ENCODE measurements around the gene ACTN1. TPM values are rescaled to one million over a fixed set of nuclear protein-coding genes. Genes with fewer than 3 reads are reported as not detected.
A peak's percentile ranks its signal among the peaks of the same experiment; 100 is the strongest.

ACTN1 gene
- polyA plus RNA-seq, 1 of the 3 experiments (the other 2 are of a cell fraction): 319 TPM

GRCh38 chr14:68927089-68927488 lies 52.0 kb downstream of the ACTN1 start (continued):
- TF ChIP-seq ZBTB33 (IDR thresholded peaks at IDR 0.05; ENCODE audit: borderline replicate concordance, low read depth) (no peak), CHD2 (IDR thresholded peaks at IDR 0.05; ENCODE audit: low read length, partially characterized antibody) (no peak), FOXM1 (IDR thresholded peaks at IDR 0.05; ENCODE audit: low read depth) (no peak), RCOR1 (IDR thresholded peaks at IDR 0.05; ENCODE audit: low read length) (no peak), MAX (IDR thresholded peaks at IDR 0.05; ENCODE audit: low read depth) (no peak)
- TF ChIP-seq, protein P1, sequence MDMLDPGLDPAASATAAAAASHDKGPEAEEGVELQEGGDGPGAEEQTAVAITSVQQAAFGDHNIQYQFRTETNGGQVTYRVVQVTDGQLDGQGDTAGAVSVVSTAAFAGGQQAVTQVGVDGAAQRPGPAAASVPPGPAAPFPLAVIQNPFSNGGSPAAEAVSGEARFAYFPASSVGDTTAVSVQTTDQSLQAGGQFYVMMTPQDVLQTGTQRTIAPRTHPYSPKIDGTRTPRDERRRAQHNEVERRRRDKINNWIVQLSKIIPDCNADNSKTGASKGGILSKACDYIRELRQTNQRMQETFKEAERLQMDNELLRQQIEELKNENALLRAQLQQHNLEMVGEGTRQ (IDR thresholded peaks at IDR 0.05; ENCODE audit: borderline replicate concordance, low read depth, low read length): no peak

DNA sequence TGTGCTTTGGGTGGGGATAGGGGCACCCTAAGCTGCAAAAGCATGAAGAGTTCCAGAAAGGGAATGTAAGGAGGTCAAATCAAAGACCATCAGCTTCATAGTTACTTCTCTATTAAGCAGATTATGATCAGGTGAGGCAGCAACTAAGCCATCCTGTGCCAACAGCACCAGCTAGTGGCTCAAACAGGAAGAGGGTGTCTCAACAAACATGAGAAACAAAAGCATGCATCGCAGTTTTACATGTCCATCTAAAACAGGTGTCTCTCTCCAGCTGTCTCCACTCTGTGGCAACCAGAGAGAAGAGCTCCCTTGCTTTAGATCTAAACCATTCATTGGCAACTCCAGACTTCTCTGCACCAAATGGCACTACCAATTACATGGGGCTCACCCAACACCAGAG lies 52.9 kb downstream of the ACTN1 start:
- Histone ChIP-seq H3K79me2 (ENCODE audit: insufficient read depth) (peaks cover 100% of the 10 kb centered on the region), H3F3A (replicated peaks; ENCODE audit: insufficient read depth) (peaks cover 23% of the 10 kb centered on the region), H3K9ac (no peak overlapping the region), H3K9me2 (no peaks in the 10 kb centered on the region), H3K36me3 (replicated peaks in 1 of 2; ENCODE audit: control insufficient read depth in 1 of 2, insufficient read depth in 2 of 2, low read length in 1 of 2) (peaks cover 34 to 50% of the 10 kb centered on the region in 2 experiments), H3K9me3 (no peaks in the 10 kb centered on the region), H3K4me2 (no peak overlapping the region), H3K27me3 (ENCODE audit: insufficient read depth) (no peaks in the 10 kb centered on the region), H3K4me3 (ENCODE audit: low read depth in 2 of 2, low read length in 1 of 2) (no peak overlapping the region), H3K4me1 (ENCODE audit: control insufficient read depth in 1 of 2, insufficient read depth in 2 of 2, low read depth in 1 of 2, low read length in 1 of 2) (peaks cover 0 to 29% of the 10 kb centered on the region in 2 experiments; a peak in 2 of 4 replicates), H3K27ac (ENCODE audit: low read depth in 2 of 2, low read length in 1 of 2) (no peak overlapping the region), H2AFZ (ENCODE audit: low read depth) (no peak overlapping the region), H4K20me1 (ENCODE audit: insufficient read depth) (peaks cover 100% of the 10 kb centered on the region)
- 100% methylated on average over 1 of the region's 1 CpG for WGBS (ENCODE audit: low lambda C conversion rate)
- peak; percentile 51 for TF ChIP-seq CTCF (IDR thresholded peaks at IDR 0.05)
- no peak for TF ChIP-seq RXRA (IDR thresholded peaks at IDR 0.05; ENCODE audit: borderline replicate concordance, low read depth)
- no peak for TF ChIP-seq EP300 (IDR thresholded peaks at IDR 0.05; ENCODE audit: borderline replicate concordance in 1 of 2, low read depth in 1 of 2, low read length in 1 of 2)
- TF ChIP-seq USF1 (IDR thresholded peaks at IDR 0.05; ENCODE audit: borderline replicate concordance, low read depth): no peak
- ChIA-PET CTCF (interaction anchor here (0.7 to 3.8 kb wide), 14 partner anchors 9 to 181 kb away, joined by 3 to 21 read pairs (median 4); no protein-coding TSS in a partner anchor), POLR2A (no interaction called here)
- DNase-seq: no peak
